Panc1 (cell line): Measurements from ENCODE around the gene C4orf50. TPM values are rescaled to one million over a fixed set of nuclear protein-coding genes. Genes with fewer than 3 reads are reported as not detected.

Experiments used
- ATAC-seq: fragments of 200-7000 bp; cut with Tn5 transposase; 2 replicates; pipeline ENCODE4 v1.9.1; 2020; ENCODE audit warnings: mild to moderate bottlenecking, moderate library complexity
- BruUV-seq: library from RNA; stranded (reverse); fragments of 400-500 nt; replicated peaks from 2 replicates; lab custom pipeline; 2021; lab: Mats Ljungman, UMichigan
- CTCF ChIA-PET: fragments of 300-600 bp; sonication (Branson Sonifier 250); formaldehyde crosslinking; loops from one replicate; lab custom pipeline; 2022; ENCODE audit warnings: antibody characterized with exemption; lab: Charles Lee
- POLR2A ChIA-PET: fragments of 300-600 bp; sonication (Branson Sonifier 250); formaldehyde crosslinking; loops from one replicate; lab custom pipeline; 2022; ENCODE audit warnings: antibody characterized with exemption; lab: Charles Lee
- DNase-seq: peaks from one replicate; pipeline ENCODE4 v3.0.0-alpha.2; 2010; ENCODE audit warnings: low read depth, low spot score
- H3K27ac ChIP-seq: 2 replicates; pipeline ENCODE4 v1.5.1; 2011; ENCODE audit warnings: mild to moderate bottlenecking, low read length, inconsistent platforms
- H3K27me3 ChIP-seq: fragments of 200-500 bp; sonication (Bioruptor generic); 2 replicates; pipeline ENCODE4 v1.6.0; 2014; ENCODE audit warnings: low read length, inconsistent platforms; ENCODE audit not compliant: control insufficient read depth, insufficient read depth
- H3K36me3 ChIP-seq: fragments of 200-500 bp; sonication (Bioruptor generic); 2 replicates; pipeline ENCODE4 v1.5.1; 2014; ENCODE audit warnings: inconsistent platforms, mild to moderate bottlenecking, low read length, moderate library complexity; ENCODE audit not compliant: control insufficient read depth, insufficient read depth
- H3K4me1 ChIP-seq: 2 replicates; pipeline ENCODE4 v1.5.1; 2011; ENCODE audit warnings: inconsistent platforms, mild to moderate bottlenecking, low read length, moderate library complexity; ENCODE audit not compliant: control insufficient read depth, insufficient read depth
- H3K4me3 ChIP-seq, 2 experiments: 2 replicates each; pipeline ENCODE4 v1.5.1; 2011 to 2012; ENCODE audit warnings: low read depth in 2 of 2, low read length in 2 of 2, mild to moderate bottlenecking in 2 of 2, inconsistent platforms in 1 of 2, moderate library complexity in 1 of 2
- H3K9me3 ChIP-seq: fragments of 200-500 bp; sonication (Bioruptor generic); 2 replicates; pipeline ENCODE4 v1.5.1; 2014; ENCODE audit warnings: low read depth, mild to moderate bottlenecking, inconsistent platforms, low read length, moderate library complexity; ENCODE audit not compliant: control insufficient read depth, insufficient read depth
- CTCF ChIP-seq: fragments of 450-650 bp; IDR thresholded peaks from 2 replicates; pipeline ENCODE4 v1.5.1; 2017; ENCODE audit warnings: mild to moderate bottlenecking
- POLR2AphosphoS5 ChIP-seq: IDR thresholded peaks from 2 replicates; pipeline ENCODE4 v1.6.1; 2012; ENCODE audit warnings: mild to moderate bottlenecking, low read depth, low read length, moderate library complexity
- SIN3A ChIP-seq: IDR thresholded peaks from 2 replicates; pipeline ENCODE4 v1.6.1; 2012; ENCODE audit warnings: low read depth, mild to moderate bottlenecking, low read length, moderate library complexity, borderline replicate concordance; ENCODE audit not compliant: insufficient read depth
- TCF7L2 ChIP-seq: IDR thresholded peaks from 2 replicates; pipeline ENCODE4 v1.6.1; 2011; ENCODE audit warnings: mild to moderate bottlenecking, low read depth, low read length, inconsistent platforms
- in situ Hi-C: cut with HindIII; loops from 2 replicates; pipeline ENCODE4 v1.10.0; 2016; ENCODE audit warnings: low sequenced_read_pairs, low pct_unique_long_range_greater_than_20kb
- intact Hi-C: fragments of 100-400 bp; cut with micrococcal nuclease; formaldehyde crosslinking; loops from one replicate; pipeline ENCODE4 v1.10.0; 2022; ENCODE audit not compliant: unreplicated experiment
- total RNA-seq: library from RNA; stranded (reverse); gene quantifications from one replicate; pipeline ENCODE4 v1.2.1, GENCODE V29; 2021; ENCODE audit not compliant: unreplicated experiment
- TF ChIP-seq, protein P1 (sequence below), 2 experiments: IDR thresholded peaks; 2 replicates each; pipeline ENCODE4 v1.6.1; 2011 to 2012; ENCODE audit warnings: low read depth in 2 of 2, control low read depth in 1 of 2, low read length in 1 of 2, mild to moderate bottlenecking in 1 of 2, moderate library complexity in 1 of 2; ENCODE audit not compliant: insufficient read depth in 1 of 2

Gene C4orf50
- total RNA-seq, 1 experiment from 2014 or later = under 0.01 TPM

DNA sequence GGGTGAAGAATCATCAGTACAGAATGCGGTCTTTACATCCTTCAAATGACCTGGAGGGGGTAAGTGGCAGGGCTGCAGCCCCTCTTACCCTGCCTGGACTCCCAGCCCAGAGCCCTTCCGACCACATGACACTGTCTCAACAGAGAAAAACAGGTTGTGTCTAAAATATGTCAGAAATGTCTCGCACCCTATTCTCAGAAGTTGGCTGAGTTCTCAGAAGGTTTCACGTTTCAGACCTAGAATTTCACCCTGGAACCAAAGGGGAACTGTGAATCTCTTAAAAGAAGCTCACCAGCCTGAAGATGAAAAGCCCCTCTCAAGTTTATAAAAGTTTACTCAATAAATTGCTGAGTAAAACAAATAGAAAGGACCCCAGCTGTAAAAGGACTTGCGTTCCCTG is 118.3 kb downstream of the C4orf50 start:
- peaks cover 17% of the 10 kb centered on the region for H3K27me3 ChIP-seq

GRCh38 chr4:5899396-5899795 is 118.8 kb downstream of the C4orf50 start:
- H3K9me3 ChIP-seq = no peaks in the 10 kb centered on the region
- intact Hi-C loops (no loop called here), in situ Hi-C loops (no loop called here)
- H3K27me3 ChIP-seq = peaks cover 17% of the 10 kb centered on the region
- no peak overlapping the region for H3K27ac ChIP-seq
- DNase-seq (no peak), ATAC-seq (no peak)
- BruUV-seq = no TSS peak
- TF ChIP-seq CTCF (no peak), POLR2AphosphoS5 (no peak), SIN3A (no peak), TCF7L2 (no peak)
- TF ChIP-seq, protein P1, sequence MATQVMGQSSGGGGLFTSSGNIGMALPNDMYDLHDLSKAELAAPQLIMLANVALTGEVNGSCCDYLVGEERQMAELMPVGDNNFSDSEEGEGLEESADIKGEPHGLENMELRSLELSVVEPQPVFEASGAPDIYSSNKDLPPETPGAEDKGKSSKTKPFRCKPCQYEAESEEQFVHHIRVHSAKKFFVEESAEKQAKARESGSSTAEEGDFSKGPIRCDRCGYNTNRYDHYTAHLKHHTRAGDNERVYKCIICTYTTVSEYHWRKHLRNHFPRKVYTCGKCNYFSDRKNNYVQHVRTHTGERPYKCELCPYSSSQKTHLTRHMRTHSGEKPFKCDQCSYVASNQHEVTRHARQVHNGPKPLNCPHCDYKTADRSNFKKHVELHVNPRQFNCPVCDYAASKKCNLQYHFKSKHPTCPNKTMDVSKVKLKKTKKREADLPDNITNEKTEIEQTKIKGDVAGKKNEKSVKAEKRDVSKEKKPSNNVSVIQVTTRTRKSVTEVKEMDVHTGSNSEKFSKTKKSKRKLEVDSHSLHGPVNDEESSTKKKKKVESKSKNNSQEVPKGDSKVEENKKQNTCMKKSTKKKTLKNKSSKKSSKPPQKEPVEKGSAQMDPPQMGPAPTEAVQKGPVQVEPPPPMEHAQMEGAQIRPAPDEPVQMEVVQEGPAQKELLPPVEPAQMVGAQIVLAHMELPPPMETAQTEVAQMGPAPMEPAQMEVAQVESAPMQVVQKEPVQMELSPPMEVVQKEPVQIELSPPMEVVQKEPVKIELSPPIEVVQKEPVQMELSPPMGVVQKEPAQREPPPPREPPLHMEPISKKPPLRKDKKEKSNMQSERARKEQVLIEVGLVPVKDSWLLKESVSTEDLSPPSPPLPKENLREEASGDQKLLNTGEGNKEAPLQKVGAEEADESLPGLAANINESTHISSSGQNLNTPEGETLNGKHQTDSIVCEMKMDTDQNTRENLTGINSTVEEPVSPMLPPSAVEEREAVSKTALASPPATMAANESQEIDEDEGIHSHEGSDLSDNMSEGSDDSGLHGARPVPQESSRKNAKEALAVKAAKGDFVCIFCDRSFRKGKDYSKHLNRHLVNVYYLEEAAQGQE (IDR thresholded peaks at IDR 0.05; ENCODE audit: insufficient read depth in 1 of 2, low read depth in 2 of 2, low read length in 1 of 2) = no peak
- H3K36me3 ChIP-seq = no peaks in the 10 kb centered on the region
- H3K4me1 ChIP-seq = no peaks in the 10 kb centered on the region
- POLR2A ChIA-PET = no interaction called here
- CTCF ChIA-PET = no interaction called here
- no peak overlapping the region for H3K4me3 ChIP-seq

More for the DNA sequence above, 118.3 kb downstream of the C4orf50 start:
- Histone ChIP-seq H3K9me3 (no peaks in the 10 kb centered on the region), H3K27ac (no peak overlapping the region), H3K4me3 (no peak overlapping the region), H3K4me1 (no peaks in the 10 kb centered on the region), H3K36me3 (no peaks in the 10 kb centered on the region)
- TF ChIP-seq SIN3A (no peak), CTCF (no peak), POLR2AphosphoS5 (no peak), TCF7L2 (no peak)
- TF ChIP-seq, protein P1 (IDR thresholded peaks at IDR 0.05; ENCODE audit: insufficient read depth in 1 of 2, low read depth in 2 of 2, low read length in 1 of 2) = no peak
- in situ Hi-C loops (no loop called here), intact Hi-C loops (no loop called here)
- no peak for ATAC-seq
- BruUV-seq = no TSS peak
- ChIA-PET POLR2A (no interaction called here), CTCF (no interaction called here)
- DNase-seq = no peak
